DND-41 (cell line): ENCODE data around the gene PPP1R15B.

Experiments
- ATAC-seq: fragments of 200-7000 bp; cut with Tn5 transposase; 3 replicates; pipeline ENCODE4 v1.9.1; 2021; ENCODE audit warnings: low read depth; ENCODE audit not compliant: insufficient read depth
- DNase-seq: peaks from one replicate; pipeline ENCODE4 v3.0.0-alpha.2; 2020
- H2AFZ ChIP-seq: 2 replicates; pipeline ENCODE4 v1.6.0; 2012; ENCODE audit warnings: low read depth, low read length
- H3K27ac ChIP-seq: 2 replicates; pipeline ENCODE4 v1.5.1; 2012; ENCODE audit warnings: low read length, inconsistent platforms
- H3K27me3 ChIP-seq: fragments of 200-600 bp; sonication (generic); 2 replicates; pipeline ENCODE4 v1.6.0; 2012; ENCODE audit warnings: low read length, mild to moderate bottlenecking, inconsistent platforms; ENCODE audit not compliant: insufficient read depth, poor library complexity
- H3K36me3 ChIP-seq: 2 replicates; pipeline ENCODE4 v1.5.1; 2012; ENCODE audit warnings: low read length, inconsistent platforms; ENCODE audit not compliant: insufficient read depth
- H3K4me1 ChIP-seq: 2 replicates; pipeline ENCODE4 v1.5.1; 2012; ENCODE audit warnings: mild to moderate bottlenecking, low read length; ENCODE audit not compliant: insufficient read depth
- H3K4me2 ChIP-seq: 2 replicates; pipeline ENCODE4 v1.6.0; 2012; ENCODE audit warnings: mild to moderate bottlenecking, moderate library complexity, low read length, inconsistent platforms; ENCODE audit not compliant: insufficient read depth
- H3K4me3 ChIP-seq, 2 experiments: fragments of 200-600 bp in 1 of 2; shearing (Covaris generic) in 1 of 2; 2 replicates each; pipeline ENCODE4 v1.5.1; 2012 to 2016; ENCODE audit warnings: inconsistent platforms in 2 of 2, low read length in 2 of 2, mild to moderate bottlenecking in 2 of 2, low read depth in 1 of 2, moderate library complexity in 1 of 2
- H3K79me2 ChIP-seq: 2 replicates; pipeline ENCODE4 v1.6.0; 2012; ENCODE audit warnings: low read length, inconsistent platforms; ENCODE audit not compliant: insufficient read depth
- H3K9ac ChIP-seq: 2 replicates; pipeline ENCODE4 v1.6.0; 2012; ENCODE audit warnings: low read depth, mild to moderate bottlenecking, inconsistent platforms, low read length, moderate library complexity
- H3K9me3 ChIP-seq: 2 replicates; pipeline ENCODE4 v1.5.1; 2012; ENCODE audit warnings: low read length, moderate library complexity, mild to moderate bottlenecking, inconsistent platforms; ENCODE audit not compliant: insufficient read depth, severe bottlenecking
- H4K20me1 ChIP-seq: 2 replicates; pipeline ENCODE4 v1.6.0; 2012; ENCODE audit warnings: low read length; ENCODE audit not compliant: insufficient read depth
- EZH2 ChIP-seq: IDR thresholded peaks from 3 replicates; pipeline ENCODE4 v1.6.1; 2012; ENCODE audit warnings: borderline replicate concordance, low read depth, mild to moderate bottlenecking, moderate library complexity, low read length, inconsistent platforms; ENCODE audit not compliant: severe bottlenecking
- TF ChIP-seq, protein P1 (sequence below): IDR thresholded peaks from 2 replicates; pipeline ENCODE4 v1.5.1; 2012; ENCODE audit warnings: borderline replicate concordance, low read length, moderate library complexity, mild to moderate bottlenecking; ENCODE audit not compliant: poor library complexity, severe bottlenecking; ENCODE audit errors: extremely low read depth

PPP1R15B gene

DNA sequence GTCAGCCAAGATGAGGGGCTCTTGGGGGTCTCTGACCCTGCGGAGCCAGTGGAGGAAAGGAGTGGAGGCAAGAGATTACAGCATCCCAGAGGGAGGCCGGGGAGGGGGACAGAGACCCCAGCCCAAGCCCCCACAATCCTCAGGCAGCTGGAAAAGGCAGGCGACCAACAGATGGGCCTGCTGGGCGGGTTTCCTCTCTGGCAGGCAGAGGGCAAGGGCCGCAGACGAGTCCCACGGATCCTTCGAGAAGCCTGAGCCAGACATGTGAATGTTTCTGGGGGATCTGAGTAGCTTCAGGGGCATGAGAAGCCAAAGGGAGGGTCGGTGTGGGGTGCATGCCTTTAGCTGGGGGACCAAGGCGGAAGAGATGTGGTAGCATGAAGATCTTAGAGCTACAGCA lies 49.8 kb downstream of the PPP1R15B start:
- TF ChIP-seq, protein P1, sequence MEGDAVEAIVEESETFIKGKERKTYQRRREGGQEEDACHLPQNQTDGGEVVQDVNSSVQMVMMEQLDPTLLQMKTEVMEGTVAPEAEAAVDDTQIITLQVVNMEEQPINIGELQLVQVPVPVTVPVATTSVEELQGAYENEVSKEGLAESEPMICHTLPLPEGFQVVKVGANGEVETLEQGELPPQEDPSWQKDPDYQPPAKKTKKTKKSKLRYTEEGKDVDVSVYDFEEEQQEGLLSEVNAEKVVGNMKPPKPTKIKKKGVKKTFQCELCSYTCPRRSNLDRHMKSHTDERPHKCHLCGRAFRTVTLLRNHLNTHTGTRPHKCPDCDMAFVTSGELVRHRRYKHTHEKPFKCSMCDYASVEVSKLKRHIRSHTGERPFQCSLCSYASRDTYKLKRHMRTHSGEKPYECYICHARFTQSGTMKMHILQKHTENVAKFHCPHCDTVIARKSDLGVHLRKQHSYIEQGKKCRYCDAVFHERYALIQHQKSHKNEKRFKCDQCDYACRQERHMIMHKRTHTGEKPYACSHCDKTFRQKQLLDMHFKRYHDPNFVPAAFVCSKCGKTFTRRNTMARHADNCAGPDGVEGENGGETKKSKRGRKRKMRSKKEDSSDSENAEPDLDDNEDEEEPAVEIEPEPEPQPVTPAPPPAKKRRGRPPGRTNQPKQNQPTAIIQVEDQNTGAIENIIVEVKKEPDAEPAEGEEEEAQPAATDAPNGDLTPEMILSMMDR, result no peak
- no peak for TF ChIP-seq EZH2
- no peak overlapping the region for H3K4me3 ChIP-seq
- H3K4me1 ChIP-seq, result peaks cover 19% of the 10 kb centered on the region
- H3K36me3 ChIP-seq, result no peaks in the 10 kb centered on the region
- H3K9ac ChIP-seq, result no peak overlapping the region
- no peaks in the 10 kb centered on the region for H4K20me1 ChIP-seq
- H3K4me2 ChIP-seq, result no peak overlapping the region
- no peak for ATAC-seq
- H2AFZ ChIP-seq, result no peak overlapping the region
- no peak for DNase-seq
- no peak overlapping the region for H3K27ac ChIP-seq
- H3K9me3 ChIP-seq, result no peaks in the 10 kb centered on the region
- H3K27me3 ChIP-seq, result peaks cover 20% of the 10 kb centered on the region
- no peaks in the 10 kb centered on the region for H3K79me2 ChIP-seq

DNA sequence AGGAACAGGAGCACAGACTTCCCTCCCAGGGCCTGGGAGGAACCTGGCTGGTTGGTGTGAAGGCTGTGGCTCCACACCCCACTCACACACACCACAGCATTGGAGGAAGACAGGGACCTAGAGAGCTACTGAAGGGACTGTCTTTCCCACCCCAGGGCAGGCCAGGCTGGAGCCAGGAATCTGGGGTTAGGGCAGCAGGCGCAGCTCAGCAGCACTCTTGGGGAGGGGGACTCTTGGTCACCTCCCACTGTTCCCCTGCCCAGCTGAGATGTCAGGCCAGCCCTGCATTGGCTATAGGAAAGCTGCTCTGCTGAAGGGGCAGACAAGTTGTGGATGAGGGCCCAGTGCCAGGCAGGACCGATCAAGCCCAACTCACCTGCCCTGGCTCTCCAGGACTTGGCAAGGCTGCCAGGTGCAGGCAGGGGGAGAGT lies 50.3 kb downstream of the PPP1R15B start:
- peaks cover 19% of the 10 kb centered on the region for H3K4me1 ChIP-seq
- no peak overlapping the region for H3K27ac ChIP-seq
- no peak overlapping the region for H2AFZ ChIP-seq
- DNase-seq (no peak), ATAC-seq (no peak)
- H3K9ac ChIP-seq, result no peak overlapping the region
- no peaks in the 10 kb centered on the region for H3K9me3 ChIP-seq
- H3K27me3 ChIP-seq, result peaks cover 20% of the 10 kb centered on the region
- H3K4me2 ChIP-seq, result no peak overlapping the region
- no peaks in the 10 kb centered on the region for H3K36me3 ChIP-seq
- no peaks in the 10 kb centered on the region for H3K79me2 ChIP-seq
- TF ChIP-seq EZH2, result no peak
- TF ChIP-seq, protein P1, result no peak
- no peak overlapping the region for H3K4me3 ChIP-seq
- no peaks in the 10 kb centered on the region for H4K20me1 ChIP-seq

DNA sequence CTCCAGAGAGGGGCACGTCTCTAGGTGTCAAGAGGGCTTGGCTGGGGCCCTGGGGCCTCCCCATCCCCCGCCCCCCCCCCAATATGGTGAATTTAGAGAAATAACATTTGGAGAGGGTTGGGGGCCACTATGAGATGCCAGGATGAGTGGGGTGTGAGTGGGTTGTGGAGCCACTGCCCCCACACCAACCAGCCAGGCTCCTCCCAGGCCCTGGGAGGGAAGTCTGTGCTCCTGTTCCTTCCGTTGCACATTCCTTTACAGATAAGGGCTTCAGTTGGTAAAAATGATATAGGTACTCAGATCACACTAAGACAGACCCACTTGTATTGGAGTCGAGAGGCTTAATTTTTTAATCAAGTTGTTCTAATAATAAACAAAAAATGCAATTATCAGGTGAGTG lies 51.3 kb downstream of the PPP1R15B start:
- no peak overlapping the region for H2AFZ ChIP-seq
- H3K79me2 ChIP-seq, result no peaks in the 10 kb centered on the region
- H3K27ac ChIP-seq, result no peak overlapping the region
- no peaks in the 10 kb centered on the region for H4K20me1 ChIP-seq
- H3K36me3 ChIP-seq, result no peaks in the 10 kb centered on the region
- no peak overlapping the region for H3K4me2 ChIP-seq
- H3K4me3 ChIP-seq, result no peak overlapping the region
- no peaks in the 10 kb centered on the region for H3K9me3 ChIP-seq
- ATAC-seq (no peak), DNase-seq (no peak)
- peaks cover 20% of the 10 kb centered on the region for H3K27me3 ChIP-seq
- no peak for TF ChIP-seq EZH2
- TF ChIP-seq, protein P1, result no peak
- H3K4me1 ChIP-seq, result peaks cover 19% of the 10 kb centered on the region
- no peak overlapping the region for H3K9ac ChIP-seq
